Left ventricle myocardium inferior (tissue), 1 donor: ENCODE data around the gene CRHR1. TPM values are rescaled to one million over a fixed set of nuclear protein-coding genes. Genes with fewer than 3 reads are reported as not detected.

Experiments
- DNase-seq: peaks from one replicate; pipeline ENCODE4 v3.0.0-alpha.2; 2020
- H3K27ac ChIP-seq: fragments of 200-600 bp; replicated peaks from 2 replicates; pipeline ENCODE4 v1.8.0; 2021
- H3K27me3 ChIP-seq: fragments of 200-600 bp; 2 replicates; pipeline ENCODE4 v1.8.0; 2021; ENCODE audit warnings: low read depth
- H3K36me3 ChIP-seq: fragments of 200-600 bp; 2 replicates; pipeline ENCODE4 v1.8.0; 2021
- H3K4me1 ChIP-seq: fragments of 200-600 bp; 2 replicates; pipeline ENCODE4 v1.8.0; 2021
- H3K4me3 ChIP-seq: fragments of 200-600 bp; 2 replicates; pipeline ENCODE4 v1.8.0; 2021; ENCODE audit warnings: mild to moderate bottlenecking, moderate library complexity
- H3K9me3 ChIP-seq: fragments of 200-600 bp; replicated peaks from 2 replicates; pipeline ENCODE4 v1.8.0; 2021
- intact Hi-C: fragments of 100-400 bp; cut with micrococcal nuclease; formaldehyde crosslinking; loops from one replicate; pipeline ENCODE4 v1.11.0; 2022
- total RNA-seq: library from RNA; stranded (reverse); fragmentation: NEBNext Ultra II Directional; extraction: Animal tissue kit (Norgen Biotek cat#: 25700); gene quantifications from one replicate; pipeline ENCODE4 v1.2.1, GENCODE V29; 2021
- TF ChIP-seq, protein P1 (sequence below): fragments of 200-600 bp; IDR thresholded peaks from 2 replicates; pipeline ENCODE4 v1.8.0; 2021; ENCODE audit warnings: antibody characterized with exemption, mild to moderate bottlenecking, borderline replicate concordance
- donor health status: DM: no; HTN: yes; CAD: no; lungs with severe emphysema.

The CRHR1 gene
- total RNA-seq, 1 donor from 2014 or later: not detected

DNA sequence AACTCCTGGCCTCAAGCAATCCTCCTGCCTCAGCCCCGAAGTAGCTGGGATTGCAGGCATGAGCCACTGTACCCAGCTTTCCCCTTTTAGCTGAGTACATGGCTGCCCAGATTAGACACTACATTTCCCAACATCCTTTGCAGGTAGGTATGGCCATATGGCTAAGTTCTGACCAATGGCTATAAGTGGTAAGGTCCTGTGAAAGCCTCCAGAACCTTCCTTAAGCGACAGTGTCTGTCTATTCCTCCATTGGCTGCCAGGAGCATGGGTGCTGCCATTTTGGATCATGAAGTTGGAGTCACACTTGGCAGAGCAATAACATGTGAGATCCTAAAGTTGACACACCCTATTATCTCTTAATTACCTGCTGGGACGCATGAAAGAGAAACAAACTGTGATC is 24.4 kb upstream of the CRHR1 start:
- Histone ChIP-seq H3K27ac (no peak overlapping the region), H3K9me3 (no peaks in the 10 kb centered on the region), H3K4me1 (no peaks in the 10 kb centered on the region), H3K4me3 (no peak overlapping the region), H3K36me3 (no peaks in the 10 kb centered on the region), H3K27me3 (peaks cover 75% of the 10 kb centered on the region)
- TF ChIP-seq, protein P1, sequence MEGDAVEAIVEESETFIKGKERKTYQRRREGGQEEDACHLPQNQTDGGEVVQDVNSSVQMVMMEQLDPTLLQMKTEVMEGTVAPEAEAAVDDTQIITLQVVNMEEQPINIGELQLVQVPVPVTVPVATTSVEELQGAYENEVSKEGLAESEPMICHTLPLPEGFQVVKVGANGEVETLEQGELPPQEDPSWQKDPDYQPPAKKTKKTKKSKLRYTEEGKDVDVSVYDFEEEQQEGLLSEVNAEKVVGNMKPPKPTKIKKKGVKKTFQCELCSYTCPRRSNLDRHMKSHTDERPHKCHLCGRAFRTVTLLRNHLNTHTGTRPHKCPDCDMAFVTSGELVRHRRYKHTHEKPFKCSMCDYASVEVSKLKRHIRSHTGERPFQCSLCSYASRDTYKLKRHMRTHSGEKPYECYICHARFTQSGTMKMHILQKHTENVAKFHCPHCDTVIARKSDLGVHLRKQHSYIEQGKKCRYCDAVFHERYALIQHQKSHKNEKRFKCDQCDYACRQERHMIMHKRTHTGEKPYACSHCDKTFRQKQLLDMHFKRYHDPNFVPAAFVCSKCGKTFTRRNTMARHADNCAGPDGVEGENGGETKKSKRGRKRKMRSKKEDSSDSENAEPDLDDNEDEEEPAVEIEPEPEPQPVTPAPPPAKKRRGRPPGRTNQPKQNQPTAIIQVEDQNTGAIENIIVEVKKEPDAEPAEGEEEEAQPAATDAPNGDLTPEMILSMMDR: no peak
- DNase-seq: no peak
- intact Hi-C loops: no loop called here

- intact Hi-C loops: no loop called here
Observed at GRCh38 chr17:45761957-45762565, 22.1 kb upstream of the CRHR1 start.

GRCh38 chr17:45763182-45763581 is 20.9 kb upstream of the CRHR1 start:
- intact Hi-C loops: no loop called here
- H3K4me3 ChIP-seq: no peak overlapping the region
- TF ChIP-seq, protein P1: no peak
- H3K27me3 ChIP-seq: peaks cover 75% of the 10 kb centered on the region
- H3K4me1 ChIP-seq: no peaks in the 10 kb centered on the region
- H3K9me3 ChIP-seq: no peaks in the 10 kb centered on the region
- no peak overlapping the region for H3K27ac ChIP-seq
- DNase-seq: no peak
- no peaks in the 10 kb centered on the region for H3K36me3 ChIP-seq

More at GRCh38 chr17:45761957-45762565, 22.1 kb upstream of the CRHR1 start:
- H3K27ac ChIP-seq: no peak overlapping the region
- TF ChIP-seq, protein P1: no peak
- H3K36me3 ChIP-seq: no peaks in the 10 kb centered on the region
- no peak overlapping the region for H3K4me3 ChIP-seq
- no peaks in the 10 kb centered on the region for H3K4me1 ChIP-seq
- peaks cover 75% of the 10 kb centered on the region for H3K27me3 ChIP-seq
- no peaks in the 10 kb centered on the region for H3K9me3 ChIP-seq
- DNase-seq: no peak

DNA sequence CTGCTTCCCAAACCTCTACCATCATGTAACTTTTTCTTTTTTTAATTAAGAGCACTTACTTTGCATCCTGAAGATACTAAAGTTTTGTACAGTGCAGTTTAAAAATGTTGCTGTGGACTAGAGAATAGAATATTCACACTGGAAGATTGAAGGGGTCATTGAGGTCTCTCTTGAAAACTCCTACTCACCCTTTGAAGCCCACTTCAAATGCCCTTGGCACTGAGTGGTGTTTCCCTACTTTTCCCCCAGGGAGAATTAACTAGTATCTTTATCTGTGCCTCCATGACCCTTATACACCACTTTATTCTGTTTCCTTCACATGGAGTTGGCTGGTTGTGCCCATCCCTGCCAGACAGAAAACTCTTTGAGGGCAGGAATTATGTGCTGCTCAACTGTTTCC is 19.6 kb upstream of the CRHR1 start:
- H3K9me3 ChIP-seq: no peaks in the 10 kb centered on the region
- intact Hi-C loops: no loop called here
- TF ChIP-seq, protein P1: no peak
- no peak overlapping the region for H3K27ac ChIP-seq
- no peaks in the 10 kb centered on the region for H3K4me1 ChIP-seq
- DNase-seq: no peak
- no peaks in the 10 kb centered on the region for H3K36me3 ChIP-seq
- no peak overlapping the region for H3K4me3 ChIP-seq
- peaks cover 82% of the 10 kb centered on the region for H3K27me3 ChIP-seq

DNA sequence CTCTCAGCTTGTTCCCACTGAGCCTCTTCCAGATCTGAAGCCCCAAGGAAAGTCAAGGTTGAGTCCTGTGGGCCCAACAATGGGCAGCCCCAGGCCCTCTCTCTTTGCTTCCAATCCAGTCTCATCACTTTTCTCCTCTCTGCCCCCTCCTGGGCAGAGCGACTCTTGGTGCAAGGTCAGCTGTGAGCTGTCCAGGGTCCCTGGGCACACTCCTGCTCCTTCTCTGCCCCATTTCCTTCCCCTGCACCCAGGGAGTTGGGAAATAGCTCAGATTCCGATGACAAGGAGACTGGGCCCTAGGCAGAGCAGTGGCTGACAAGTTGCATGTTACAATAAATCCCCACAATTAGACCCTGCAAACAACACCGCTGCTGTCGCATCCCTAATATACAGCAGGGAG is 16.1 kb upstream of the CRHR1 start:
- TF ChIP-seq, protein P1: no peak

More for the DNA sequence above, 16.1 kb upstream of the CRHR1 start:
- no peaks in the 10 kb centered on the region for H3K4me1 ChIP-seq
- H3K36me3 ChIP-seq: no peaks in the 10 kb centered on the region
- peaks cover 97% of the 10 kb centered on the region for H3K27me3 ChIP-seq
- H3K9me3 ChIP-seq: no peaks in the 10 kb centered on the region
- no peak for DNase-seq
- no peak overlapping the region for H3K27ac ChIP-seq
- H3K4me3 ChIP-seq: no peak overlapping the region
- intact Hi-C loops: no loop called here
